HEK293 (cell line): Measurements from ENCODE around the gene SLC4A11.

Source experiments
- CTCF ChIP-seq: fragments of 450-650 bp; formaldehyde crosslinking; IDR thresholded peaks from 2 replicates; pipeline ENCODE4 v1.5.1; 2016; ENCODE audit warnings: missing biosample characterization, missing genetic modification characterization
- GLI2 ChIP-seq: fragments of 450-650 bp; formaldehyde crosslinking; IDR thresholded peaks from 2 replicates; pipeline ENCODE4; 2017; ENCODE audit warnings: missing biosample characterization, missing genetic modification characterization, low read depth, borderline replicate concordance
- OVOL3 ChIP-seq: fragments of 450-650 bp; formaldehyde crosslinking; IDR thresholded peaks from 2 replicates; pipeline ENCODE4 v1.5.1; 2016; ENCODE audit warnings: missing biosample characterization, missing genetic modification characterization
- PRDM6 ChIP-seq: fragments of 450-650 bp; formaldehyde crosslinking; IDR thresholded peaks from 2 replicates; pipeline ENCODE4 v1.5.1; 2017; ENCODE audit warnings: missing biosample characterization, missing genetic modification characterization
- SALL2 ChIP-seq: fragments of 450-650 bp; formaldehyde crosslinking; IDR thresholded peaks from 2 replicates; pipeline ENCODE4 v1.5.0; 2017; ENCODE audit warnings: missing biosample characterization, mild to moderate bottlenecking, missing genetic modification characterization, borderline replicate concordance
- TRIM28 ChIP-seq: IDR thresholded peaks from 2 replicates; pipeline ENCODE4 v1.6.1; 2011; ENCODE audit warnings: low read length, control low read depth, borderline replicate concordance
- YY1 ChIP-seq: fragments of 450-650 bp; formaldehyde crosslinking; IDR thresholded peaks from 2 replicates; pipeline ENCODE4 v1.5.1; 2018; ENCODE audit warnings: missing biosample characterization, missing genetic modification characterization
- ZBTB49 ChIP-seq: fragments of 450-650 bp; formaldehyde crosslinking; IDR thresholded peaks from 2 replicates; pipeline ENCODE4 v1.5.1; 2016; ENCODE audit warnings: missing biosample characterization, missing genetic modification characterization, low read depth
- ZFP37 ChIP-seq: fragments of 450-650 bp; formaldehyde crosslinking; IDR thresholded peaks from 2 replicates; pipeline ENCODE4 v1.5.1; 2016; ENCODE audit warnings: missing biosample characterization, missing genetic modification characterization
- ZNF138 ChIP-seq: fragments of 450-650 bp; formaldehyde crosslinking; IDR thresholded peaks from 2 replicates; pipeline ENCODE4 v1.5.1; 2016; ENCODE audit warnings: missing biosample characterization, missing genetic modification characterization, borderline replicate concordance
- ZNF274 ChIP-seq, 2 experiments: fragments of 200-500 bp in 1 of 2; fragments of 450-650 bp in 1 of 2; sonication (Bioruptor generic) in 1 of 2; formaldehyde crosslinking in 1 of 2; IDR thresholded peaks; 2 replicates each; pipeline versions ENCODE4 v1.5.1 to v1.6.1; 2014 to 2016; ENCODE audit warnings: borderline replicate concordance in 1 of 2, inconsistent platforms in 1 of 2, low read length in 1 of 2, missing biosample characterization in 1 of 2, missing genetic modification characterization in 1 of 2
- ZNF398 ChIP-seq: fragments of 450-650 bp; formaldehyde crosslinking; IDR thresholded peaks from 2 replicates; pipeline ENCODE4 v1.5.1; 2017; ENCODE audit warnings: missing biosample characterization, missing genetic modification characterization
- ZNF449 ChIP-seq: fragments of 450-650 bp; formaldehyde crosslinking; IDR thresholded peaks from 2 replicates; pipeline ENCODE4 v1.5.1; 2017; ENCODE audit warnings: missing biosample characterization, mild to moderate bottlenecking, missing genetic modification characterization, moderate library complexity
- ZNF639 ChIP-seq: fragments of 450-650 bp; formaldehyde crosslinking; IDR thresholded peaks from 2 replicates; pipeline ENCODE4 v1.5.1; 2016; ENCODE audit warnings: missing biosample characterization, missing genetic modification characterization

GRCh38 chr20:3233991-3234498, 4.9 kb downstream of the SLC4A11 start:
- TF ChIP-seq CTCF (tag by site-specific recombination) (no peak), ZNF138 (tag by site-specific recombination) (no peak), GLI2 (tag by site-specific recombination) (no peak), TRIM28 (no peak), OVOL3 (tag by site-specific recombination) (no peak), ZNF639 (tag by site-specific recombination) (no peak), SALL2 (tag by site-specific recombination) (no peak), ZNF274 (IDR thresholded peaks at IDR 0.05; ENCODE audit: low read length) (no peak), ZNF274 (tag by site-specific recombination; IDR thresholded peaks at IDR 0.05; ENCODE audit: borderline replicate concordance) (no peak), ZBTB49 (tag by site-specific recombination) (no peak), ZNF398 (tag by site-specific recombination) (no peak), ZNF449 (tag by site-specific recombination) (no peak), PRDM6 (tag by site-specific recombination) (no peak), ZFP37 (tag by site-specific recombination) (no peak), YY1 (tag by site-specific recombination) (no peak)
